ENCODE measurements around the gene PGM2L1.

Gene PGM2L1

DNA sequence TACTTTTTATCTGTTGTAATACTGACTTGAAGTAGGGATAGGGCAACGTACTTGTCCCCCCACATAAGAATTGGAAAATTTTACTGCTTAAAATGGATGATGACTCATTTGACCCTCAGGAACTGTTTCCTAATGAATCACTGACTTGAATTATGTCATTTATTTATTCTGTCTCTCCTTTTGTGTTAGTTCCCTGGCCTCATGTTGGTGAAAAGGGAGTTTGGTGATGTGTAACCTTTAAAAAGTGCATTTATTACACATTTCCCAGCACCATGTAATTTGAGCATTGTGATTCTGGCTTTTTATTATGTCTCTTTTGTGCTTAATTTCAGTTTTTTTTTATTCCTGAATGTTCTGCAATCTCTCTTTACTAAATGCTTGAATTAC lies 20.3 kb upstream of the PGM2L1 start (continued):
- TF ChIP-seq, protein P1, sequence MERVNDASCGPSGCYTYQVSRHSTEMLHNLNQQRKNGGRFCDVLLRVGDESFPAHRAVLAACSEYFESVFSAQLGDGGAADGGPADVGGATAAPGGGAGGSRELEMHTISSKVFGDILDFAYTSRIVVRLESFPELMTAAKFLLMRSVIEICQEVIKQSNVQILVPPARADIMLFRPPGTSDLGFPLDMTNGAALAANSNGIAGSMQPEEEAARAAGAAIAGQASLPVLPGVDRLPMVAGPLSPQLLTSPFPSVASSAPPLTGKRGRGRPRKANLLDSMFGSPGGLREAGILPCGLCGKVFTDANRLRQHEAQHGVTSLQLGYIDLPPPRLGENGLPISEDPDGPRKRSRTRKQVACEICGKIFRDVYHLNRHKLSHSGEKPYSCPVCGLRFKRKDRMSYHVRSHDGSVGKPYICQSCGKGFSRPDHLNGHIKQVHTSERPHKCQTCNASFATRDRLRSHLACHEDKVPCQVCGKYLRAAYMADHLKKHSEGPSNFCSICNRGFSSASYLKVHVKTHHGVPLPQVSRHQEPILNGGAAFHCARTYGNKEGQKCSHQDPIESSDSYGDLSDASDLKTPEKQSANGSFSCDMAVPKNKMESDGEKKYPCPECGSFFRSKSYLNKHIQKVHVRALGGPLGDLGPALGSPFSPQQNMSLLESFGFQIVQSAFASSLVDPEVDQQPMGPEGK (tag by site-specific recombination; IDR thresholded peaks at IDR 0.05): peak; percentile 50; the same call in 1 of the 2 replicates
- TF ChIP-seq, protein P2, sequence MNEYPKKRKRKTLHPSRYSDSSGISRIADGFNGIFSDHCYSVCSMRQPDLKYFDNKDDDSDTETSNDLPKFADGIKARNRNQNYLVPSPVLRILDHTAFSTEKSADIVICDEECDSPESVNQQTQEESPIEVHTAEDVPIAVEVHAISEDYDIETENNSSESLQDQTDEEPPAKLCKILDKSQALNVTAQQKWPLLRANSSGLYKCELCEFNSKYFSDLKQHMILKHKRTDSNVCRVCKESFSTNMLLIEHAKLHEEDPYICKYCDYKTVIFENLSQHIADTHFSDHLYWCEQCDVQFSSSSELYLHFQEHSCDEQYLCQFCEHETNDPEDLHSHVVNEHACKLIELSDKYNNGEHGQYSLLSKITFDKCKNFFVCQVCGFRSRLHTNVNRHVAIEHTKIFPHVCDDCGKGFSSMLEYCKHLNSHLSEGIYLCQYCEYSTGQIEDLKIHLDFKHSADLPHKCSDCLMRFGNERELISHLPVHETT (tag by site-specific recombination; IDR thresholded peaks at IDR 0.05): peak; percentile 47; the same call in 1 of the 2 replicates
- peak; percentile 12; the same call in 1 of the 2 replicates for TF ChIP-seq ZNF654 (tag by site-specific recombination; IDR thresholded peaks at IDR 0.05; ENCODE audit: low read depth)
- no peak for TF ChIP-seq ZNF76 (tag by site-specific recombination; IDR thresholded peaks at IDR 0.05; ENCODE audit: borderline replicate concordance, low read depth)
- TF ChIP-seq, protein P3, sequence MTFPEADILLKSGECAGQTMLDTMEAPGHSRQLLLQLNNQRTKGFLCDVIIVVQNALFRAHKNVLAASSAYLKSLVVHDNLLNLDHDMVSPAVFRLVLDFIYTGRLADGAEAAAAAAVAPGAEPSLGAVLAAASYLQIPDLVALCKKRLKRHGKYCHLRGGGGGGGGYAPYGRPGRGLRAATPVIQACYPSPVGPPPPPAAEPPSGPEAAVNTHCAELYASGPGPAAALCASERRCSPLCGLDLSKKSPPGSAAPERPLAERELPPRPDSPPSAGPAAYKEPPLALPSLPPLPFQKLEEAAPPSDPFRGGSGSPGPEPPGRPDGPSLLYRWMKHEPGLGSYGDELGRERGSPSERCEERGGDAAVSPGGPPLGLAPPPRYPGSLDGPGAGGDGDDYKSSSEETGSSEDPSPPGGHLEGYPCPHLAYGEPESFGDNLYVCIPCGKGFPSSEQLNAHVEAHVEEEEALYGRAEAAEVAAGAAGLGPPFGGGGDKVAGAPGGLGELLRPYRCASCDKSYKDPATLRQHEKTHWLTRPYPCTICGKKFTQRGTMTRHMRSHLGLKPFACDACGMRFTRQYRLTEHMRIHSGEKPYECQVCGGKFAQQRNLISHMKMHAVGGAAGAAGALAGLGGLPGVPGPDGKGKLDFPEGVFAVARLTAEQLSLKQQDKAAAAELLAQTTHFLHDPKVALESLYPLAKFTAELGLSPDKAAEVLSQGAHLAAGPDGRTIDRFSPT (tag by site-specific recombination; IDR thresholded peaks at IDR 0.05): peak; percentile 81
- TF ChIP-seq ZNF184 (tag by site-specific recombination; IDR thresholded peaks at IDR 0.05): 0 out of 2 replicates have a peak, but pooled peaks have one; percentile 29
- TF ChIP-seq ZNF2 (tag by site-specific recombination; IDR thresholded peaks at IDR 0.05): no peak; the same call in 1 of the 2 replicates
- peak; percentile 87 for TF ChIP-seq ZNF629 (tag by site-specific recombination; IDR thresholded peaks at IDR 0.05)
- no peak for TF ChIP-seq ZNF112 (tag by site-specific recombination; IDR thresholded peaks at IDR 0.05)
- TF ChIP-seq, protein P4, sequence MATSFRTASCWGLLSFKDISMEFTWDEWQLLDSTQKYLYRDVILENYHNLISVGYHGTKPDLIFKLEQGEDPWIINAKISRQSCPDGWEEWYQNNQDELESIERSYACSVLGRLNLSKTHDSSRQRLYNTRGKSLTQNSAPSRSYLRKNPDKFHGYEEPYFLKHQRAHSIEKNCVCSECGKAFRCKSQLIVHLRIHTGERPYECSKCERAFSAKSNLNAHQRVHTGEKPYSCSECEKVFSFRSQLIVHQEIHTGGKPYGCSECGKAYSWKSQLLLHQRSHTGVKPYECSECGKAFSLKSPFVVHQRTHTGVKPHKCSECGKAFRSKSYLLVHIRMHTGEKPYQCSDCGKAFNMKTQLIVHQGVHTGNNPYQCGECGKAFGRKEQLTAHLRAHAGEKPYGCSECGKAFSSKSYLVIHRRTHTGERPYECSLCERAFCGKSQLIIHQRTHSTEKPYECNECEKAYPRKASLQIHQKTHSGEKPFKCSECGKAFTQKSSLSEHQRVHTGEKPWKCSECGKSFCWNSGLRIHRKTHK (tag by site-specific recombination; IDR thresholded peaks at IDR 0.05): no peak
- no peak for TF ChIP-seq ZNF211 (tag by site-specific recombination; IDR thresholded peaks at IDR 0.05; ENCODE audit: low read depth)
- no peak for TF ChIP-seq KLF1 (tag by site-specific recombination; IDR thresholded peaks at IDR 0.05)
- TF ChIP-seq, protein P5, sequence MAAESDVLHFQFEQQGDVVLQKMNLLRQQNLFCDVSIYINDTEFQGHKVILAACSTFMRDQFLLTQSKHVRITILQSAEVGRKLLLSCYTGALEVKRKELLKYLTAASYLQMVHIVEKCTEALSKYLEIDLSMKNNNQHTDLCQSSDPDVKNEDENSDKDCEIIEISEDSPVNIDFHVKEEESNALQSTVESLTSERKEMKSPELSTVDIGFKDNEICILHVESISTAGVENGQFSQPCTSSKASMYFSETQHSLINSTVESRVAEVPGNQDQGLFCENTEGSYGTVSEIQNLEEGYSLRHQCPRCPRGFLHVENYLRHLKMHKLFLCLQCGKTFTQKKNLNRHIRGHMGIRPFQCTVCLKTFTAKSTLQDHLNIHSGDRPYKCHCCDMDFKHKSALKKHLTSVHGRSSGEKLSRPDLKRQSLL (tag by site-specific recombination; IDR thresholded peaks at IDR 0.05): no peak
- TF ChIP-seq, protein P6, sequence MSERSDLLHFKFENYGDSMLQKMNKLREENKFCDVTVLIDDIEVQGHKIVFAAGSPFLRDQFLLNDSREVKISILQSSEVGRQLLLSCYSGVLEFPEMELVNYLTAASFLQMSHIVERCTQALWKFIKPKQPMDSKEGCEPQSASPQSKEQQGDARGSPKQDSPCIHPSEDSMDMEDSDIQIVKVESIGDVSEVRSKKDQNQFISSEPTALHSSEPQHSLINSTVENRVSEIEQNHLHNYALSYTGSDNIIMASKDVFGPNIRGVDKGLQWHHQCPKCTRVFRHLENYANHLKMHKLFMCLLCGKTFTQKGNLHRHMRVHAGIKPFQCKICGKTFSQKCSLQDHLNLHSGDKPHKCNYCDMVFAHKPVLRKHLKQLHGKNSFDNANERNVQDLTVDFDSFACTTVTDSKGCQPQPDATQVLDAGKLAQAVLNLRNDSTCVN (tag by site-specific recombination; optimal IDR thresholded peaks at IDR 0.05): no peak
- peak; percentile 90 for TF ChIP-seq ZNF24 (tag by site-specific recombination; IDR thresholded peaks at IDR 0.05)
- TF ChIP-seq KLF10 (tag by site-specific recombination; IDR thresholded peaks at IDR 0.05): 0 out of 2 replicates have a peak, but pooled peaks have one; percentile 17
- no peak for TF ChIP-seq YY1 (tag by site-specific recombination; IDR thresholded peaks at IDR 0.05)
- TF ChIP-seq, protein P7, sequence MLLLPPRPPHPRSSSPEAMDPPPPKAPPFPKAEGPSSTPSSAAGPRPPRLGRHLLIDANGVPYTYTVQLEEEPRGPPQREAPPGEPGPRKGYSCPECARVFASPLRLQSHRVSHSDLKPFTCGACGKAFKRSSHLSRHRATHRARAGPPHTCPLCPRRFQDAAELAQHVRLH (tag by site-specific recombination; IDR thresholded peaks at IDR 0.05): no peak
- no peak for TF ChIP-seq ZNF114 (tag by site-specific recombination; IDR thresholded peaks at IDR 0.05)
- TF ChIP-seq ZNF302 (tag by site-specific recombination; IDR thresholded peaks at IDR 0.05; ENCODE audit: low read depth): no peak
- TF ChIP-seq, protein P8, sequence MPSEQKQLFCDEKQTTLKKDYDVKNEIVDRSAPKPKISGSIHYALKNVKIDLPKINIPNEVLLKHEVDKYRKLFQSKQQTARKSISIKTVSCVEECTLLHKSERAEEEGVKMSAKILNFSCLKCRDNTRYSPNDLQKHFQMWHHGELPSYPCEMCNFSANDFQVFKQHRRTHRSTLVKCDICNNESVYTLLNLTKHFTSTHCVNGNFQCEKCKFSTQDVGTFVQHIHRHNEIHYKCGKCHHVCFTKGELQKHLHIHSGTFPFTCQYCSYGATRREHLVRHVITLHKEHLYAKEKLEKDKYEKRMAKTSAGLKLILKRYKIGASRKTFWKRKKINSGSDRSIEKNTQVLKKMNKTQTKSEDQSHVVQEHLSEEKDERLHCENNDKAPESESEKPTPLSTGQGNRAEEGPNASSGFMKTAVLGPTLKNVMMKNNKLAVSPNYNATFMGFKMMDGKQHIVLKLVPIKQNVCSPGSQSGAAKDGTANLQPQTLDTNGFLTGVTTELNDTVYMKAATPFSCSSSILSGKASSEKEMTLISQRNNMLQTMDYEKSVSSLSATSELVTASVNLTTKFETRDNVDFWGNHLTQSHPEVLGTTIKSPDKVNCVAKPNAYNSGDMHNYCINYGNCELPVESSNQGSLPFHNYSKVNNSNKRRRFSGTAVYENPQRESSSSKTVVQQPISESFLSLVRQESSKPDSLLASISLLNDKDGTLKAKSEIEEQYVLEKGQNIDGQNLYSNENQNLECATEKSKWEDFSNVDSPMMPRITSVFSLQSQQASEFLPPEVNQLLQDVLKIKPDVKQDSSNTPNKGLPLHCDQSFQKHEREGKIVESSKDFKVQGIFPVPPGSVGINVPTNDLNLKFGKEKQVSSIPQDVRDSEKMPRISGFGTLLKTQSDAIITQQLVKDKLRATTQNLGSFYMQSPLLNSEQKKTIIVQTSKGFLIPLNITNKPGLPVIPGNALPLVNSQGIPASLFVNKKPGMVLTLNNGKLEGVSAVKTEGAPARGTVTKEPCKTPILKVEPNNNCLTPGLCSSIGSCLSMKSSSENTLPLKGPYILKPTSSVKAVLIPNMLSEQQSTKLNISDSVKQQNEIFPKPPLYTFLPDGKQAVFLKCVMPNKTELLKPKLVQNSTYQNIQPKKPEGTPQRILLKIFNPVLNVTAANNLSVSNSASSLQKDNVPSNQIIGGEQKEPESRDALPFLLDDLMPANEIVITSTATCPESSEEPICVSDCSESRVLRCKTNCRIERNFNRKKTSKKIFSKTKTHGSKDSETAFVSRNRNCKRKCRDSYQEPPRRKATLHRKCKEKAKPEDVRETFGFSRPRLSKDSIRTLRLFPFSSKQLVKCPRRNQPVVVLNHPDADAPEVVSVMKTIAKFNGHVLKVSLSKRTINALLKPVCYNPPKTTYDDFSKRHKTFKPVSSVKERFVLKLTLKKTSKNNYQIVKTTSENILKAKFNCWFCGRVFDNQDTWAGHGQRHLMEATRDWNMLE (tag by site-specific recombination; conservative IDR thresholded peaks at IDR 0.05; ENCODE audit: low read depth): peak; percentile 54; the same call in 1 of the 2 replicates
- no peak for TF ChIP-seq ZNF16 (tag by site-specific recombination; IDR thresholded peaks at IDR 0.05; ENCODE audit: low read depth)
- TF ChIP-seq ZFHX2 (tag by site-specific recombination; conservative IDR thresholded peaks at IDR 0.05): no peak
- no peak for TF ChIP-seq ZNF621 (tag by site-specific recombination; IDR thresholded peaks at IDR 0.05)
- TF ChIP-seq KLF8 (tag by site-specific recombination; IDR thresholded peaks at IDR 0.05): peak; percentile 30; the same call in 1 of the 2 replicates

Measured in HEK293 (cell line).